ENCODE results near the gene USP46. TPM values are rescaled to one million over a fixed set of nuclear protein-coding genes. Genes with fewer than 3 reads are reported as not detected.

USP46 gene
- total RNA-seq, 1 experiment from 2014 or later, result 15.5 TPM

DNA sequence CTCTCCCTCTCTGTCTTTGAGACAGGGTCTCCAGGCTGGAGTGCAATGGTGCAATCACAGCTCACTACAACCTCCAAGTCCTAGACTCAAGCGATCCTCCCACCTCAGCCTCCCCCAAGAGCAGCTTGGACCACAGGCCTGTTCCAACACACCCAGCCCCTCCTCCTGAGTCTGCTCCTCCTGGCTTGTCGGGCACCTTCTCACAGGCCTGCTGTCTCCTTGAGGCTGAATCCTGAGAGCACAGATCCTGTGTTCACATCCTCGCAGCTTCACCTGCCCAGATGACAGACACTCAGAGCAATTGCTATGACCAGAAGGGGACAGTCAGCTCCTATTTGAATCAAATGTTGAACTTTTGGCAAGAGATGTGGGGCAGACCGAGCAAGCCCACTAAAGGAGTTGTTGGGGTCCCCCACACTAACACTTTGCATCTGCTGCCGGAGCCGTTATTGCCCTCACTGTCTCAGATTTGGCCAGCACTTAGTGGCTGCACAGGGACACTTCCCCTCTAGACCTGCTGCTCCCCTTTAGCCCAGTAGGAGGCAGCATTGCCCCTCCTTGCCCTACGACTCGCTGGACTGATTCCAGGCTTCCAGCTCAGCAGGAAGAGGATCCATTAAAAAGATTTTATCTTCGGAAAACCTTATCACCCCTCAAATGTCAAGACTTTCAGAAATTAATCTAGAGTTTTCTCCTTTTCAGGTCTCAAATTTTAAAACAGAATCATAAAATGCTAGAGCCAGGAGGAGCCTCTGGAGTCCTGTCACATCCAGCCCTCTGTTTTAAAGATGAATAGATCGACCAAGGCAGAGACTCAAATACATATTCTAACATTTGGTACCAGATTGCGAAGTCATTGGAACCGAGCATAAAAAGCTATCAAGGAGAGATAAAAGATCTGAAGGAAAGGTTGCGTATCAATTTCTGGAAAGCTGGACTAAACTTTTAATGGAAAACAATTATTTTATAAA lies 113.7 kb downstream of the USP46 start:
- no peak overlapping the region for H3K27ac ChIP-seq (ENCODE audit: low read length)
- H3K4me3 ChIP-seq (ENCODE audit: low read depth in 2 of 2, low read length in 2 of 2), result no peak overlapping the region
- ChIA-PET CTCF (interaction anchor here (0.6 to 1.6 kb wide), 3 partner anchors 120 to 1493 kb away, joined by 4 to 5 read pairs (median 5); no protein-coding TSS in a partner anchor), POLR2A (no interaction called here)
- peak; percentile 84 for ATAC-seq
- no peaks in the 10 kb centered on the region for H3K9me3 ChIP-seq (ENCODE audit: control insufficient read depth, insufficient read depth, low read depth, low read length)
- no peak for TF ChIP-seq POLR2AphosphoS5 (IDR thresholded peaks at IDR 0.05; ENCODE audit: low read depth, low read length)
- TF ChIP-seq TCF7L2 (IDR thresholded peaks at IDR 0.05; ENCODE audit: low read depth, low read length), result no peak
- TF ChIP-seq, protein P1, sequence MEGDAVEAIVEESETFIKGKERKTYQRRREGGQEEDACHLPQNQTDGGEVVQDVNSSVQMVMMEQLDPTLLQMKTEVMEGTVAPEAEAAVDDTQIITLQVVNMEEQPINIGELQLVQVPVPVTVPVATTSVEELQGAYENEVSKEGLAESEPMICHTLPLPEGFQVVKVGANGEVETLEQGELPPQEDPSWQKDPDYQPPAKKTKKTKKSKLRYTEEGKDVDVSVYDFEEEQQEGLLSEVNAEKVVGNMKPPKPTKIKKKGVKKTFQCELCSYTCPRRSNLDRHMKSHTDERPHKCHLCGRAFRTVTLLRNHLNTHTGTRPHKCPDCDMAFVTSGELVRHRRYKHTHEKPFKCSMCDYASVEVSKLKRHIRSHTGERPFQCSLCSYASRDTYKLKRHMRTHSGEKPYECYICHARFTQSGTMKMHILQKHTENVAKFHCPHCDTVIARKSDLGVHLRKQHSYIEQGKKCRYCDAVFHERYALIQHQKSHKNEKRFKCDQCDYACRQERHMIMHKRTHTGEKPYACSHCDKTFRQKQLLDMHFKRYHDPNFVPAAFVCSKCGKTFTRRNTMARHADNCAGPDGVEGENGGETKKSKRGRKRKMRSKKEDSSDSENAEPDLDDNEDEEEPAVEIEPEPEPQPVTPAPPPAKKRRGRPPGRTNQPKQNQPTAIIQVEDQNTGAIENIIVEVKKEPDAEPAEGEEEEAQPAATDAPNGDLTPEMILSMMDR (IDR thresholded peaks at IDR 0.05), result peak; percentile 87
- TF ChIP-seq SIN3A (IDR thresholded peaks at IDR 0.05; ENCODE audit: borderline replicate concordance, insufficient read depth, low read depth, low read length), result no peak
- TF ChIP-seq, protein P2, sequence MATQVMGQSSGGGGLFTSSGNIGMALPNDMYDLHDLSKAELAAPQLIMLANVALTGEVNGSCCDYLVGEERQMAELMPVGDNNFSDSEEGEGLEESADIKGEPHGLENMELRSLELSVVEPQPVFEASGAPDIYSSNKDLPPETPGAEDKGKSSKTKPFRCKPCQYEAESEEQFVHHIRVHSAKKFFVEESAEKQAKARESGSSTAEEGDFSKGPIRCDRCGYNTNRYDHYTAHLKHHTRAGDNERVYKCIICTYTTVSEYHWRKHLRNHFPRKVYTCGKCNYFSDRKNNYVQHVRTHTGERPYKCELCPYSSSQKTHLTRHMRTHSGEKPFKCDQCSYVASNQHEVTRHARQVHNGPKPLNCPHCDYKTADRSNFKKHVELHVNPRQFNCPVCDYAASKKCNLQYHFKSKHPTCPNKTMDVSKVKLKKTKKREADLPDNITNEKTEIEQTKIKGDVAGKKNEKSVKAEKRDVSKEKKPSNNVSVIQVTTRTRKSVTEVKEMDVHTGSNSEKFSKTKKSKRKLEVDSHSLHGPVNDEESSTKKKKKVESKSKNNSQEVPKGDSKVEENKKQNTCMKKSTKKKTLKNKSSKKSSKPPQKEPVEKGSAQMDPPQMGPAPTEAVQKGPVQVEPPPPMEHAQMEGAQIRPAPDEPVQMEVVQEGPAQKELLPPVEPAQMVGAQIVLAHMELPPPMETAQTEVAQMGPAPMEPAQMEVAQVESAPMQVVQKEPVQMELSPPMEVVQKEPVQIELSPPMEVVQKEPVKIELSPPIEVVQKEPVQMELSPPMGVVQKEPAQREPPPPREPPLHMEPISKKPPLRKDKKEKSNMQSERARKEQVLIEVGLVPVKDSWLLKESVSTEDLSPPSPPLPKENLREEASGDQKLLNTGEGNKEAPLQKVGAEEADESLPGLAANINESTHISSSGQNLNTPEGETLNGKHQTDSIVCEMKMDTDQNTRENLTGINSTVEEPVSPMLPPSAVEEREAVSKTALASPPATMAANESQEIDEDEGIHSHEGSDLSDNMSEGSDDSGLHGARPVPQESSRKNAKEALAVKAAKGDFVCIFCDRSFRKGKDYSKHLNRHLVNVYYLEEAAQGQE (IDR thresholded peaks at IDR 0.05; ENCODE audit: insufficient read depth in 1 of 2, low read depth in 2 of 2, low read length in 1 of 2), result no peak
- H3K4me1 ChIP-seq (ENCODE audit: control insufficient read depth, insufficient read depth, low read length), result no peaks in the 10 kb centered on the region
- peak; percentile 61 for DNase-seq (ENCODE audit: low read depth, low spot score)
- BruUV-seq (replicated peaks), result no TSS peak
- in situ Hi-C loops (cut with HindIII; ENCODE audit: low pct_unique_long_range_greater_than_20kb, low sequenced_read_pairs), result no loop called here
- H3K36me3 ChIP-seq (ENCODE audit: control insufficient read depth, insufficient read depth, low read length), result no peaks in the 10 kb centered on the region
- intact Hi-C loops (cut with micrococcal nuclease; ENCODE audit: unreplicated experiment), result loop anchor here (5.0 kb wide), 1 partner anchor 437 kb away; no protein-coding TSS in a partner anchor
- peaks cover 5% of the 10 kb centered on the region; the same call in 1 of the 2 replicates for H3K27me3 ChIP-seq (ENCODE audit: control insufficient read depth, insufficient read depth, low read length)

Other genes starting within 250 kb of the USP46 start
- gene ERVMER34-1, start 92.1 kb upstream of the USP46 start, total RNA-seq (2021; ENCODE audit: unreplicated experiment), result 0.67 TPM
- 0.21 TPM for gene RASL11B, start 203.0 kb upstream of the USP46 start, total RNA-seq (2021; ENCODE audit: unreplicated experiment)